NAMALWA (cell line): ENCODE results near the gene MXRA7.
"Not testable (repeated sequence)": the region's sequence is repeated elsewhere in the genome, so short reads cannot be mapped to it uniquely, and the experiment has no call there.

ENCODE experiments used
- DNase-seq: peaks from one replicate; pipeline ENCODE4 v3.0.0-alpha.2; 2015; ENCODE audit warnings: low spot score

The MXRA7 gene

GRCh38 chr17:76716146-76716838 lies 5.5 kb upstream of the MXRA7 start:
- DNase-seq = no peak

GRCh38 chr17:76715496-76715830 lies 4.7 kb upstream of the MXRA7 start:
- no peak for DNase-seq

- DNase-seq = peak; percentile 77
These were observed 4.2 kb upstream of the MXRA7 start for GRCh38 chr17:76714822-76715495.

- DNase-seq = no peak
These were observed 3.6 kb upstream of the MXRA7 start for GRCh38 chr17:76714336-76714735.

- no peak for DNase-seq
These were observed 3.0 kb upstream of the MXRA7 start for GRCh38 chr17:76713765-76714164.

- DNase-seq = not testable (repeated sequence)
These were observed 1.6 kb upstream of the MXRA7 start for GRCh38 chr17:76712321-76712720.

GRCh38 chr17:76709951-76710862 lies 558 bp downstream of the MXRA7 start:
- not testable (repeated sequence) for DNase-seq

- no peak for DNase-seq
These were observed 1.5 kb downstream of the MXRA7 start for GRCh38 chr17:76709077-76709950.

- DNase-seq = peak; percentile 40
These were observed 2.6 kb downstream of the MXRA7 start for GRCh38 chr17:76707985-76708807.

- no peak for DNase-seq
These were observed 3.9 kb downstream of the MXRA7 start for GRCh38 chr17:76706817-76707216.

GRCh38 chr17:76704805-76705204 lies 6.0 kb downstream of the MXRA7 start:
- no peak for DNase-seq

GRCh38 chr17:76702941-76703637 lies 7.7 kb downstream of the MXRA7 start:
- DNase-seq = no peak

GRCh38 chr17:76702076-76702475 lies 8.7 kb downstream of the MXRA7 start:
- no peak for DNase-seq

GRCh38 chr17:76701471-76701967 lies 9.2 kb downstream of the MXRA7 start:
- no peak for DNase-seq

GRCh38 chr17:76700617-76701470 lies 9.9 kb downstream of the MXRA7 start:
- no peak for DNase-seq

GRCh38 chr17:76700270-76700616 lies 10.5 kb downstream of the MXRA7 start:
- DNase-seq = no peak

GRCh38 chr17:76698466-76698977 lies 12.2 kb downstream of the MXRA7 start:
- DNase-seq = not testable (repeated sequence)

GRCh38 chr17:76697702-76698465 lies 12.9 kb downstream of the MXRA7 start:
- no peak for DNase-seq
